Ureter (tissue), 1 donor: ENCODE measurements around the gene MTCL1. TPM values are rescaled to one million over a fixed set of nuclear protein-coding genes. Genes with fewer than 3 reads are reported as not detected.

Source experiments
- DNase-seq: peaks from one replicate; pipeline ENCODE4 v3.0.0-alpha.2; 2020; ENCODE audit warnings: low spot score
- total RNA-seq: library from RNA; stranded (reverse); gene quantifications from one replicate; pipeline ENCODE4 v1.2.4, GENCODE V29; 2023
- donor health status: DM: yes; HTN: yes; CAD: no.

The MTCL1 gene
- total RNA-seq, 1 donor from 2014 or later: 150 TPM

GRCh38 chr18:8713691-8714090, 8.3 kb downstream of the MTCL1 start:
- DNase-seq: no peak

- DNase-seq: no peak
Observed at GRCh38 chr18:8715599-8715998, 10.2 kb downstream of the MTCL1 start.

- no peak for DNase-seq
Observed at GRCh38 chr18:8717011-8717770, 11.8 kb downstream of the MTCL1 start.

- peak; percentile 22 for DNase-seq
Observed at GRCh38 chr18:8718401-8718913, 13.1 kb downstream of the MTCL1 start.

- DNase-seq: no peak
Observed at GRCh38 chr18:8719192-8719591, 13.8 kb downstream of the MTCL1 start.

- peak; percentile 26 for DNase-seq
Observed at GRCh38 chr18:8720141-8720540, 14.8 kb downstream of the MTCL1 start.

GRCh38 chr18:8721094-8721669, 15.8 kb downstream of the MTCL1 start:
- DNase-seq: peak; percentile 23

GRCh38 chr18:8721716-8722115, 16.4 kb downstream of the MTCL1 start:
- peak; percentile 28 for DNase-seq

- DNase-seq: peak; percentile 15
Observed at GRCh38 chr18:8722946-8723820, 17.8 kb downstream of the MTCL1 start.

- no peak for DNase-seq
Observed at GRCh38 chr18:8724452-8724851, 19.1 kb downstream of the MTCL1 start.

- no peak for DNase-seq
Observed at GRCh38 chr18:8726281-8726680, 20.9 kb downstream of the MTCL1 start.

- no peak for DNase-seq
Observed at GRCh38 chr18:8726963-8727705, 21.8 kb downstream of the MTCL1 start.

- DNase-seq: peak; percentile 70
Observed at GRCh38 chr18:8730080-8730827, 24.9 kb downstream of the MTCL1 start.

GRCh38 chr18:8732442-8733360, 27.3 kb downstream of the MTCL1 start:
- DNase-seq: no peak

- no peak for DNase-seq
Observed at GRCh38 chr18:8734496-8734895, 29.1 kb downstream of the MTCL1 start.

GRCh38 chr18:8735274-8735673, 29.9 kb downstream of the MTCL1 start:
- DNase-seq: no peak

- DNase-seq: no peak
Observed at GRCh38 chr18:8741117-8741516, 35.8 kb downstream of the MTCL1 start.

GRCh38 chr18:8741532-8741931, 36.2 kb downstream of the MTCL1 start:
- DNase-seq: no peak
